Right cardiac atrium (tissue), 5 donors: Measurements from ENCODE around the gene SPATA21. TPM values are rescaled to one million over a fixed set of nuclear protein-coding genes. Genes with fewer than 3 reads are reported as not detected.

Experiments used
- ATAC-seq, 2 donors: fragments of 200-7000 bp; cut with Tn5 transposase; one replicate each; pipeline versions ENCODE4 v1.8.0 to v1.9.1; 2020; ENCODE audit warnings: moderate library complexity in 2 of 2, mild to moderate bottlenecking in 1 of 2
- DNase-seq, 3 donors: peaks; one replicate each; pipeline ENCODE4 v3.0.0-alpha.2; 2020
- H3K27ac ChIP-seq: one replicate; pipeline ENCODE4 v1.5.1; 2013; ENCODE audit warnings: mild to moderate bottlenecking, low read length, control low read depth, moderate library complexity
- H3K27me3 ChIP-seq: one replicate; pipeline ENCODE4 v1.6.1; 2013; ENCODE audit not compliant: control insufficient read depth, insufficient read depth
- H3K4me1 ChIP-seq: one replicate; pipeline ENCODE4 v1.6.1; 2013; ENCODE audit warnings: low read length; ENCODE audit not compliant: control insufficient read depth, insufficient read depth
- H3K4me3 ChIP-seq: one replicate; pipeline ENCODE4 v1.5.1; 2013; ENCODE audit warnings: low read length, control low read depth
- H3K9me3 ChIP-seq: one replicate; pipeline ENCODE4 v1.6.1; 2013; ENCODE audit warnings: low read length; ENCODE audit not compliant: control insufficient read depth
- WGBS: extraction: QIAGEN DNeasy Blood & Tissue Kit; methylation state at CpG from one replicate; pipeline ENCODE4 v1.1.7; 2013; 5-methylcytosine and 5-hydroxymethylcytosine counted together
- intact Hi-C, 4 donors: fragments of 100-400 bp; cut with DNase I; formaldehyde crosslinking; loops; one replicate each; pipeline versions ENCODE4 v1.11.0 to v1.14.0; 2022 to 2023
- polyA plus RNA-seq: library from polyadenylated mRNA; stranded (reverse); fragments of 200-250 nt; gene quantifications from one replicate; pipeline ENCODE4 v1.2.3, GENCODE V29; 2013
- total RNA-seq, 4 donors: library from RNA; stranded (reverse); fragmentation: NEBNext Ultra II Directional; extraction: Animal tissue kit (Norgen Biotek cat#: 25700); gene quantifications; one replicate each; pipeline ENCODE4 v1.2.1, GENCODE V29; 2021
- donor health status: healthy with polysubstance abuse.
- donor health status: DM: no; HTN: yes; CAD: no.
- donor health status: DM: no; HTN: no; CAD: no.
- donor health status: DM: no; HTN: yes; CAD: no; lungs with severe emphysema.
- donor health status: DM: yes; HTN: yes; CAD: no.

Gene SPATA21
- total and polyA plus RNA-seq, 5 donors = 0.23 TPM; not detected in 4

GRCh38 chr1:16450863-16451481, 13.7 kb upstream of the SPATA21 start:
- Histone ChIP-seq H3K4me1 (peaks cover 3% of the 10 kb centered on the region), H3K27ac (no peak overlapping the region), H3K9me3 (no peaks in the 10 kb centered on the region), H3K27me3 (no peaks in the 10 kb centered on the region), H3K4me3 (no peak overlapping the region)
- 83% methylated on average over 6 of the region's 6 CpGs for WGBS
- no peak for ATAC-seq
- no peak for DNase-seq
- intact Hi-C loops = no loop called here

GRCh38 chr1:16449666-16450065, 12.4 kb upstream of the SPATA21 start:
- intact Hi-C loops = no loop called here
- Histone ChIP-seq H3K27ac (no peak overlapping the region), H3K9me3 (no peaks in the 10 kb centered on the region), H3K4me3 (no peak overlapping the region), H3K27me3 (no peaks in the 10 kb centered on the region), H3K4me1 (no peaks in the 10 kb centered on the region)
- 89% methylated on average over 5 of the region's 5 CpGs for WGBS
- ATAC-seq (no peak), DNase-seq (no peak)

- Histone ChIP-seq H3K4me3 (no peak overlapping the region), H3K4me1 (peaks cover under 1% of the 10 kb centered on the region), H3K9me3 (no peaks in the 10 kb centered on the region), H3K27ac (no peak overlapping the region), H3K27me3 (no peaks in the 10 kb centered on the region)
- DNase-seq (no peak), ATAC-seq (no peak)
- 96% methylated on average over 4 of the region's 4 CpGs for WGBS
- intact Hi-C loops = no loop called here
These were observed 11.8 kb upstream of the SPATA21 start for GRCh38 chr1:16449065-16449464.

GRCh38 chr1:16447641-16448040, 10.4 kb upstream of the SPATA21 start:
- no peak overlapping the region for H3K27ac ChIP-seq
- no peaks in the 10 kb centered on the region for H3K27me3 ChIP-seq
- DNase-seq (no peak), ATAC-seq (no peak)
- H3K4me1 ChIP-seq = peaks cover 4% of the 10 kb centered on the region
- H3K4me3 ChIP-seq = no peak overlapping the region
- intact Hi-C loops = no loop called here
- no peaks in the 10 kb centered on the region for H3K9me3 ChIP-seq
- WGBS = 95% methylated on average over 9 of the region's 9 CpGs

- no peak for ATAC-seq
- Histone ChIP-seq H3K9me3 (no peaks in the 10 kb centered on the region), H3K4me1 (peaks cover 8% of the 10 kb centered on the region), H3K27me3 (no peaks in the 10 kb centered on the region), H3K27ac (no peak overlapping the region), H3K4me3 (no peak overlapping the region)
- DNase-seq = no peak
- 96% methylated on average over 10 of the region's 10 CpGs for WGBS
- intact Hi-C loops = no loop called here
These were observed 8.9 kb upstream of the SPATA21 start for GRCh38 chr1:16446116-16446515.

GRCh38 chr1:16445052-16445451, 7.8 kb upstream of the SPATA21 start:
- no peaks in the 10 kb centered on the region for H3K27me3 ChIP-seq

GRCh38 chr1:16443975-16444770, 6.9 kb upstream of the SPATA21 start:
- ATAC-seq (peak in 1 of 2 donors; percentile 6), DNase-seq (peak in 1 of 3 donors; percentile 64)
- Histone ChIP-seq H3K27me3 (no peaks in the 10 kb centered on the region), H3K27ac (no peak overlapping the region), H3K9me3 (no peaks in the 10 kb centered on the region), H3K4me3 (no peak overlapping the region), H3K4me1 (peaks cover 8% of the 10 kb centered on the region)
- WGBS = 70% methylated on average over 14 of the region's 14 CpGs
- intact Hi-C loops = no loop called here

More at GRCh38 chr1:16445052-16445451, 7.8 kb upstream of the SPATA21 start:
- H3K4me3 ChIP-seq = no peak overlapping the region
- H3K9me3 ChIP-seq = no peaks in the 10 kb centered on the region
- ATAC-seq (no peak), DNase-seq (no peak)
- 94% methylated on average over 4 of the region's 4 CpGs for WGBS
- H3K4me1 ChIP-seq = peaks cover 8% of the 10 kb centered on the region
- intact Hi-C loops = no loop called here
- no peak overlapping the region for H3K27ac ChIP-seq

GRCh38 chr1:16442941-16443340, 5.7 kb upstream of the SPATA21 start:
- ATAC-seq = no peak
- Histone ChIP-seq H3K27me3 (no peaks in the 10 kb centered on the region), H3K4me1 (peaks cover 8% of the 10 kb centered on the region), H3K27ac (no peak overlapping the region), H3K4me3 (no peak overlapping the region), H3K9me3 (no peaks in the 10 kb centered on the region)
- intact Hi-C loops = no loop called here
- 59% methylated on average over 2 of the region's 2 CpGs for WGBS
- DNase-seq = no peak

- Histone ChIP-seq H3K27ac (no peak overlapping the region), H3K4me1 (peaks cover 8% of the 10 kb centered on the region), H3K4me3 (no peak overlapping the region), H3K27me3 (no peaks in the 10 kb centered on the region), H3K9me3 (no peaks in the 10 kb centered on the region)
- DNase-seq (no peak), ATAC-seq (no peak)
- intact Hi-C loops = no loop called here
- WGBS = 75% methylated on average over 7 of the region's 7 CpGs
These were observed 5.0 kb upstream of the SPATA21 start for GRCh38 chr1:16442265-16442664.

GRCh38 chr1:16441282-16441665, 4.0 kb upstream of the SPATA21 start:
- 1% methylated on average over 12 of the region's 12 CpGs for WGBS
- ATAC-seq (peak in 1 of 2 donors; percentile 26), DNase-seq (no peak)
- Histone ChIP-seq H3K4me1 (peaks cover 8% of the 10 kb centered on the region), H3K4me3 (peak overlapping the region; percentile 94), H3K27me3 (no peaks in the 10 kb centered on the region), H3K27ac (no peak overlapping the region), H3K9me3 (no peaks in the 10 kb centered on the region)
- intact Hi-C loops = no loop called here

GRCh38 chr1:16440470-16441281, 3.5 kb upstream of the SPATA21 start, which contains the start of gene NECAP2:
Gene NECAP2, plus strand, starts transcription at chr1:16440724. Its CDS starts 38 bp downstream, at chr1:16440762.
- under 1% methylated on average over 68 of the region's 68 CpGs for WGBS
- no peaks in the 10 kb centered on the region for H3K9me3 ChIP-seq
- DNase-seq (peak; percentile 95 to 98 (median 98)), ATAC-seq (peak; percentile 94 to 95)
- intact Hi-C loops = no loop called here
- peak within 1 kb of the TSS; percentile 94 for H3K4me3 ChIP-seq
- peaks cover 8% of the 10 kb centered on the region for H3K4me1 ChIP-seq
- peak within 1 kb of the TSS; percentile 59 for H3K27ac ChIP-seq
- no peaks in the 10 kb centered on the region for H3K27me3 ChIP-seq
